ENCODE data around the gene ANKS1A.

The ANKS1A gene

DNA sequence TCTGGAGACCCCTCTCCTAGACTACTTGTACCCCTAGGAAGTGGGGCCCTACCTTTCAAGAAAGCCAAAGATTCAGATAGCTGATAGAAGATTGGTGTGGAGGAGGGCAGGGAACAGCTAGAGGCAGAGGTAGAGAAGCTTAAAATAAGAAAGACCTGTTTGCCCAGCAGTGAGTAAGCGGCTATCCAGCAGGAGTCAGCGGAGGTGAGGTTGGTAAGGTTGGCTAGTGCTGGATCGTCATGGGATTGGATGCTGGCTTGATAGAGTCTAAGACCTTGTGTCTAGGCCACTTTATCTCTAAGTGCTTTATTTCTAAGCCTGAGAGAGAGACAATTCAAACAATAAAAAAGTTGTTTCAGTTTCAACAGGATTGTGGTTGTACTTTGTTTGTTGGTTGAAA, 19.1 kb downstream of the ANKS1A start:
- no peaks in the 10 kb centered on the region for H3F3A ChIP-seq (ENCODE audit: control insufficient read depth, insufficient read depth)
- no peaks in the 10 kb centered on the region for H3K9me3 ChIP-seq (ENCODE audit: control insufficient read depth, insufficient read depth, low read length)
- no peaks in the 10 kb centered on the region for H4K20me1 ChIP-seq (ENCODE audit: control insufficient read depth, insufficient read depth, low read depth, low read length)
- H3K9me2 ChIP-seq (replicated peaks; ENCODE audit: control insufficient read depth, low read length), result no peaks in the 10 kb centered on the region
- no peaks in the 10 kb centered on the region for H3K27me3 ChIP-seq (ENCODE audit: control insufficient read depth, low read length)
- H3K4me2 ChIP-seq (ENCODE audit: low read length), result no peak overlapping the region
- no peak overlapping the region for H3K4me3 ChIP-seq (ENCODE audit: low read length)
- peaks cover 7% of the 10 kb centered on the region; the same call in 1 of the 2 replicates for H3K79me2 ChIP-seq (ENCODE audit: control insufficient read depth, low read length)
- no peaks in the 10 kb centered on the region for H3K36me3 ChIP-seq (ENCODE audit: control insufficient read depth, low read length)
- peaks cover 7% of the 10 kb centered on the region for H3K4me1 ChIP-seq (ENCODE audit: control insufficient read depth, low read length)
- H3K27ac ChIP-seq (ENCODE audit: low read depth, low read length), result no peak overlapping the region
- no peak for TF ChIP-seq EZH2phosphoT487 (IDR thresholded peaks at IDR 0.05; ENCODE audit: borderline replicate concordance, low read length)
- TF ChIP-seq, protein P1, sequence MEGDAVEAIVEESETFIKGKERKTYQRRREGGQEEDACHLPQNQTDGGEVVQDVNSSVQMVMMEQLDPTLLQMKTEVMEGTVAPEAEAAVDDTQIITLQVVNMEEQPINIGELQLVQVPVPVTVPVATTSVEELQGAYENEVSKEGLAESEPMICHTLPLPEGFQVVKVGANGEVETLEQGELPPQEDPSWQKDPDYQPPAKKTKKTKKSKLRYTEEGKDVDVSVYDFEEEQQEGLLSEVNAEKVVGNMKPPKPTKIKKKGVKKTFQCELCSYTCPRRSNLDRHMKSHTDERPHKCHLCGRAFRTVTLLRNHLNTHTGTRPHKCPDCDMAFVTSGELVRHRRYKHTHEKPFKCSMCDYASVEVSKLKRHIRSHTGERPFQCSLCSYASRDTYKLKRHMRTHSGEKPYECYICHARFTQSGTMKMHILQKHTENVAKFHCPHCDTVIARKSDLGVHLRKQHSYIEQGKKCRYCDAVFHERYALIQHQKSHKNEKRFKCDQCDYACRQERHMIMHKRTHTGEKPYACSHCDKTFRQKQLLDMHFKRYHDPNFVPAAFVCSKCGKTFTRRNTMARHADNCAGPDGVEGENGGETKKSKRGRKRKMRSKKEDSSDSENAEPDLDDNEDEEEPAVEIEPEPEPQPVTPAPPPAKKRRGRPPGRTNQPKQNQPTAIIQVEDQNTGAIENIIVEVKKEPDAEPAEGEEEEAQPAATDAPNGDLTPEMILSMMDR (IDR thresholded peaks at IDR 0.05; ENCODE audit: low read depth, low read length, poor library complexity, severe bottlenecking), result no peak

DNA sequence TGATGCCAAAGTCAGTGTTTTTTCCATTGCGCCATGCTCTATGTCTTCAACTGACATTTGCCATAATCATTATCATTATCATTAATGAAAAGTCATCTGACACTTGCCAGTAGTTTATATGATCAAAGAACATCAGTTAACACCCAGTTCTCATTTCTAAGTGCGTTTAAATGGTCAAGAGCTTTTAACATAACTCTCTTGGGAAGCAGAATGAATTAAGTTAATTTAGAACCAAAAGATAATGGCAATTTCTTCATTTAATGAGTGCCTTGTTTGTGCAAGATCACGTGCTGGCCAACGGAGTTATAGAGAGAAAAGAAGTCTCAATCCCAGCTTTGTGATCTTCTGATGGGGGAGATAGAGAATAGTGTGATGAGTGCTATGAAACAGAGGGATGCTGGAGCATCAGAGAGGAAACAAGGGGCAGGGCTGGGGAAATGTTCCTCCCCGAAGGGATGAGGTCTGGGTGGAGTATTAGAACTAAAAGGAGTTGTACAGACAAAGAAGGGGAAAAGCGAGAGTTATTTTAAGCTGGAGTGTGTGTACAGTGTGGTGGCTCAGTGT, 20.3 kb downstream of the ANKS1A start:
- no peak overlapping the region for H3K4me2 ChIP-seq (ENCODE audit: low read length)
- no peaks in the 10 kb centered on the region for H3K27me3 ChIP-seq (ENCODE audit: control insufficient read depth, low read length)
- peaks cover 7% of the 10 kb centered on the region; the same call in 1 of the 2 replicates for H3K79me2 ChIP-seq (ENCODE audit: control insufficient read depth, low read length)
- no peaks in the 10 kb centered on the region for H3F3A ChIP-seq (ENCODE audit: control insufficient read depth, insufficient read depth)
- TF ChIP-seq, protein P1 (IDR thresholded peaks at IDR 0.05; ENCODE audit: low read depth, low read length, poor library complexity, severe bottlenecking), result no peak
- TF ChIP-seq EZH2phosphoT487 (IDR thresholded peaks at IDR 0.05; ENCODE audit: borderline replicate concordance, low read length), result no peak
- no peak overlapping the region for H3K4me3 ChIP-seq (ENCODE audit: low read length)
- H3K9me3 ChIP-seq (ENCODE audit: control insufficient read depth, insufficient read depth, low read length), result no peaks in the 10 kb centered on the region
- H3K36me3 ChIP-seq (ENCODE audit: control insufficient read depth, low read length), result no peaks in the 10 kb centered on the region
- peaks cover 7% of the 10 kb centered on the region for H3K4me1 ChIP-seq (ENCODE audit: control insufficient read depth, low read length)
- no peak overlapping the region for H3K27ac ChIP-seq (ENCODE audit: low read depth, low read length)
- no peaks in the 10 kb centered on the region for H3K9me2 ChIP-seq (replicated peaks; ENCODE audit: control insufficient read depth, low read length)
- no peaks in the 10 kb centered on the region for H4K20me1 ChIP-seq (ENCODE audit: control insufficient read depth, insufficient read depth, low read depth, low read length)

DNA sequence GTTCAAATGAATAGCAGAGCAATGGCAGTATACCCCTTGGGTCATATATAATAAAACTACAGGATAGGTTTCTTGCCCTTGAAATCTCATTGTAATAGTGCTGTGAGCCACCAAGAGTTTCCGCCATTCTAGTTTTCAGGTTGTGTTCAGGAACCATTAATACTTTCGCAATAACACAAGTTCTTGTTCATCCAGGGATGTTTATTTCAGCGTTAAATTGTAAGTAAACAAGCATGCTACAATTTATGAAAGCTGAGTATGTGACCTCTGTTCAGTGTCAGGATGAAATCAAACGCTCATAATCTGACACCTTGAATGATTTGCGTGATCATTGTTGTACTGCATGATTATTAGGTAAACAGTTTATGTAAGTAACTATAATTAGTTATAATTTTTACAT, 22.8 kb downstream of the ANKS1A start:
- Histone ChIP-seq H3K4me2 (ENCODE audit: low read length) (no peak overlapping the region), H3K27me3 (ENCODE audit: control insufficient read depth, low read length) (no peaks in the 10 kb centered on the region), H3K4me3 (ENCODE audit: low read length) (no peak overlapping the region), H3K9me2 (replicated peaks; ENCODE audit: control insufficient read depth, low read length) (no peaks in the 10 kb centered on the region), H3K9me3 (ENCODE audit: control insufficient read depth, insufficient read depth, low read length) (no peaks in the 10 kb centered on the region), H3K36me3 (ENCODE audit: control insufficient read depth, low read length) (no peaks in the 10 kb centered on the region), H3K27ac (ENCODE audit: low read depth, low read length) (no peak overlapping the region), H3F3A (ENCODE audit: control insufficient read depth, insufficient read depth) (no peaks in the 10 kb centered on the region), H3K79me2 (ENCODE audit: control insufficient read depth, low read length) (peaks cover 7% of the 10 kb centered on the region; the same call in 1 of the 2 replicates), H4K20me1 (ENCODE audit: control insufficient read depth, insufficient read depth, low read depth, low read length) (no peaks in the 10 kb centered on the region), H3K4me1 (ENCODE audit: control insufficient read depth, low read length) (peaks cover 7% of the 10 kb centered on the region)
- TF ChIP-seq, protein P1 (IDR thresholded peaks at IDR 0.05; ENCODE audit: low read depth, low read length, poor library complexity, severe bottlenecking), result no peak
- no peak for TF ChIP-seq EZH2phosphoT487 (IDR thresholded peaks at IDR 0.05; ENCODE audit: borderline replicate concordance, low read length)
